HG02610 (cell line): ENCODE data around the gene OR6P1.

Experiments
- ATAC-seq: cut with Tn5 transposase; IDR thresholded peaks from one replicate; pipeline ENCODE4 v1.9.1; 2021; ENCODE audit warnings: mild to moderate bottlenecking, moderate library complexity; ENCODE audit not compliant: unreplicated experiment

OR6P1 gene

DNA sequence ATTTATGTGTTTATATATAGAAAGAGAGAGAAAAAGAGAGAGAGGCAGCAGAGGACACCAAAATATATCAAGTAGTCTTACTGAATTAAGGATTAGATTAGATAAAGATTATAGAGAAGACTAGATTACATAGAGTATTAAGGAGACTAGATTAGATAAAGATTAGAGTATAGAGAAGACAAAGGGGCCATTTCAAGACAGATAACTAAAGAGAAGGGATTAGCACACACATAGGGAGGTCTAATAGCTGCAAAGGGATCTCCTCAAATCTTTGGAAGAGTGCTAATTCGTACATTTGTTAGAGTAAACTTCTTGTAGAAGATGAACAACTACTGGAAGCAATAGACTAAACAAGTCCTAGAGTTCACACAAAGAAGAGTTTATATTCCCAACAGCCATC is 50.4 kb downstream of the OR6P1 start:
- ATAC-seq, result no peak

DNA sequence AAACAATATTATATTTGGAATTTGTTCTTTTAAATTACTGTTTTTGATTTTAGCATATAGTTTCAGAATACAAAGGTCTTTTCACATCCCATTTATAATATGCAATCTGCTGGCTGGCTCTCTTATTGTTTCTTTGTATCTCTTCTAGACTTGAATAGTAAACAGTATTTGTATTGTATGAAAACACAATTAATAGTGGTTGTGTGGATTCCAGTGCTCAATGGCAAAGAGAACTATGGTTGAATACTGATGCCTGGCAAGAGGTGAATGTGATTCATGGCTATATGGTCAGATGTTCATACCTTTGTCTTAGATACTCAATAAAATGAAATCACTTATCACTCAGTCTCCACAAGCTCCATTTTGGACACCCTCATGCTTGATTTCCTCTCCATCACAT is 53.4 kb downstream of the OR6P1 start:
- no peak for ATAC-seq
